Stimulated activated CD8-positive, alpha-beta memory T cell treated with anti-CD3 and anti-CD28 coated beads, Interleukin-12 subunit alpha, Interleukin-12 subunit beta, amount 100 ng/mL, for 24 hours (primary cell): ENCODE data around the gene RASAL2.

Experiments
- DNase-seq: peaks from one replicate; pipeline ENCODE4 v3.0.0-alpha.2; 2020; ENCODE audit errors: extremely low read depth

RASAL2 gene

DNA sequence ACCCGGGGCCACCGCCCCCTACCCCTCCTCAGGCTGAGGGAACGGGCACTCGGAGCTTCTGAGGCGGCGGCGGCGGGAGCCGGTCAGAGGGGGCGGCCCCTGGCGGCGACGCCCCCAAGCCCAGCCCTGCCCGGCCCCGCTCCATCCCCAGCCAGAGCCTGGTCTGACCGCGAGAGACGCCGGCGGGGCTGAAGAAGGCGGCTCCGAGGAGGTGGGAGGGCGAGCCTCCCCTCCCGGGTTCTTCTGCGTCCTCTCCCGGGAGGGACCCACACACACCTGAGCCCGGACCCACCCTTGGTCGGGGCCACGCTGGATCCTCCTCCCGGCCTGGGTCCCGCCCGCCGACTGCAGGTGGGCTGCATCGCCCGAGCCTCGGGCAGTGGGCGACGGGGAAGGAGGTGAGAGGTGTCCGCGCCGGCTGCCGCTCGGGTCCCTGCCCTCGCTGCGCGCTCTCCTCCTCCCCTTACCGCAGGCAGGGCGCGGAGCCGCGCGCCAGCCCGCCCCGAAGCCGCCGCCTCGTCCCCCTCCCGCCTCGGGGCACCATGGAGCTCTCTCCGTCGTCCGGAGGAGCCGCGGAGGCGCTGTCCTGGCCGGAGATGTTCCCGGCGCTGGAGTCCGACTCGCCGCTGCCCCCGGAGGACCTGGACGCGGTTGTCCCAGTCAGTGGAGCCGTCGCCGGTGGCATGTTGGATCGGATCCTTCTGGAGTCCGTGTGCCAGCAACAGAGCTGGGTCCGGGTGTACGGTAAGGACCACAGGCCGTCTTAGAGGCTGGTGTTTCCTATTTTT, at the start of gene RASAL2:
Gene RASAL2, plus strand, starts transcription at position 154 of the 788 bp plus-strand sequence. Its CDS starts 389 bp downstream, at position 543.
- no peak for DNase-seq

DNA sequence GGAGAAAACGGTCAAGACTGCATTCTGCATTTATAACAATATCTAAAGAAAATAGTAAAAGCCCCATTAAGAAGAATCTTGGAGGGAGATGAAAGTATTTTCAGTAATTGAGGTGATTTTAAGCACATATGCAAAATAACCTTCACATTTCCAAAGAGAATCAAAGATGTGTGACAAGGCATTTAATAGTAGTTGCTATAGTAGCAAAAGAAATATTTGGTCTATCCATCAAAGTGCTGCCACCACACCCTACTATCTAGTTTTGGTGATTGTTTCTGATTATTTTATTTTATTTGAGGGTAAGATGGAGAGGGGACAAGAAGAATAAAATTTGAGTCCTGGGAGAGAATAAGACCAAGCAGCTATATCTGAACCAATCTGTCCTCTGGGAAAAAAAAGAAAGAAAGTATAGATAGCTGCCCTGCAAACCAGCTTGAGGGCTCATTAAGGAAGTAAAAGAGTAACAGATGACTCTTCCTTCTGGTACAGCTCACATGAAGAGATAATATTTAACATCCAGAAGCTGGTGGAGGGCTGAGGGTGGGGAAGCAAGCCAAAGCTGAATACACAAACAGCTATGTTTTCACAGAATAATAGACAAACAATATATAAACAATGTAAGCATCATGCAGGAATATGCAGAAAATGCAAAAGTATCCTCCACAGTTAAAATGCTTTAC, 47.2 kb upstream of the RASAL2 start:
- no peak for DNase-seq

DNA sequence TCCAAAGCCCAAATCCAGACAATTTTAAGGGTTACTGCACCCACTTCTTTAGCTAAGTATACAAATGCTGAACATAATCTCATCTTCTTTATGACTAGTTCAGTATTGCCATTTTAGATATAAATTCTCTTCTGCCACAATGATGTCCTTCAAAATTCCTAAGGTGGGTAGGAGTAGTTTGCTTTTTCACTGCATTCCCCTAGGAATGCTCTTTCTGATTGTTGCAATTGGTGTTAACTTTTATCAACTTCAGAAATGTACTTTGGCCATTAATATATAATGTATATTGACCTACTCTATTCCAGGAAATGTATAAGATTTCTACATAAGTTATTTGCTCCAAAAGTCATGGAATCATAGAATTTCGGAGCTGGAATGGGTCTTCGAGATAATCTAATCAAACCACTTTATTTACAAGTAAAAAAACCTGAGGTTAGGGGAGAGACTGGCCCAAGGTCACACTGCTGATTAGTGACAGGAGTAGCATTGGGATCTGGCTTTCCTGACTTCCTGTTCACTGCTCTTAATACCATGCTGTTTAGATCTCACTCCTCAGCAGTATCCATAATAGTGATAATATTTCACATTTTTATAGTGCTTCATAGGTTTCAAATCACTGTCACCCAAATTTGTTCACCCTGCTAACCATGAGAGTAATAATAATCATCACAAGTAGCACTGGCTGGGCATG, 46.4 kb upstream of the RASAL2 start:
- no peak for DNase-seq

DNA sequence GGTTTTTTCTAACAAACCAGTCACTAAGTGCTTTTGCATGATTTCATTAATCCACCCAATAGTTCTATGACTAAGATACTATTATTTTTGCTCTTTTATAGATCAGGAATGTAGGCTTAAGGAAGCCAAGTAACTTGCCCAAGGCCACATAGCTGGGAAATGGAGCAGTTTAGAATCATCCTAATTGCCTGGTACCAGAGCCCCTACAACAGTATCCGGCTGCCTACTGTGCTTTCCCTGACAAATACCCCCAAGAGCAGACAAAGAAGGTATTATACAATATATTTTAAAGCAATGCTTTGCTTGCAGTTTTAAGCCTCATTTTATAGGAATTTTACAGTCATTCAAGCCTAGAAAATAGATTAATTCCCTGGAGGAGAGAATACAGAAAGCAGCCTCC, 45.5 kb upstream of the RASAL2 start:
- no peak for DNase-seq

DNA sequence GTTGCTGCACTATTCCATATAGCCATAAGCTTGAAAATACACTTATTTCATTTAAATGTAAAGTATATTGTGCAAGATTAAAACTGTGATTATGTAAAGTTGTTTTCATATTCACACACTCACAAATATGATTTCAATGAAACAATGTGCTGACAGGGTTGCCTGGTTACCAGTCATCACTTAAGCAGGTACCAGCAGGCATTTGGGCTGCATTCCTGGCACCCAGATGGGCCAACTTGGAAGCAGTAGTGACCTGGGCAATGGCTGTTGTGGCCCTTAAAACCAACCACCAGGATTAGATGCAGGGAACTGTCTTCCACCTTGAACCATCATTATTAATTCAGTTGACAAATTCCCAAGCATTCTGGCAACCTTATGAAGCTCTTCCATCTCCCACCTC, 45.0 kb upstream of the RASAL2 start:
- no peak for DNase-seq

DNA sequence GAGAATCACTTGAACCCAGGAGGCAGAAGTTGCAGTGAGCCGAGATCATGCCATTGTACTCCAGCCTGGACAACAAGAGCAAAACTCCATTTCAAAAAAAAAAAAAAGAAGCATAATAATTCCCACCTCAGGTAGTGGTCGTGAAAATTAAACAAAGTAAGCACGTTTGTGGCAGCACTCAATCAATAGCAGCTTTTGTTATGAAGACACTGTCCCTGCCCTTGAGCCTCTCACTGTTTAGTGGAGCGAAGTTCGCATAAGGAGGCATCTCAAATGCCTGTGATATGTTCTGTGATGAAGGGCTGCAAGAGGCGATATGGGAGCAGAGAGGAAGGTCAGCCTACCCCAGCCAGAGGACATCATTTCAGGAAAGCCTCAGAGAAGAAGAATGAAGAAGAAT, 43.8 kb upstream of the RASAL2 start:
- DNase-seq: no peak

DNA sequence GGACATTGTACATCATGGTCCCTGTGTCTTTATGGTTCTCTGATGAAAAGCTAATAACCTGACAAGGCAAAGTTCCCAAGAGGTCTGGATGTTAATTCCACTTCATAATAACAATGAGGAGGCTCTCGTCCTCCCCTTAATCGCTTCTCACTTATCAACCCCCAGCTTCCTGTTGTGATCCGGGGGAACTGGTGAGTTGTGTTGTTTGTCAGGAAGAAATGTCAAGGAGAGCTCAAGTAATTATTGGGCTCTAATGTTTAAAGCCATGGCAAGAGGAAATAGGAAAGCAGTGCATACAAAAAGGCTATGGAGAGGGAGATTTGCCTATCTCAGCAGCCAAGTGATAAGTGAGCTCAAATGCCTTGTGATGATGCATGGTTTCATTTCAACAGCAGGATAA, 42.8 kb upstream of the RASAL2 start:
- no peak for DNase-seq

DNA sequence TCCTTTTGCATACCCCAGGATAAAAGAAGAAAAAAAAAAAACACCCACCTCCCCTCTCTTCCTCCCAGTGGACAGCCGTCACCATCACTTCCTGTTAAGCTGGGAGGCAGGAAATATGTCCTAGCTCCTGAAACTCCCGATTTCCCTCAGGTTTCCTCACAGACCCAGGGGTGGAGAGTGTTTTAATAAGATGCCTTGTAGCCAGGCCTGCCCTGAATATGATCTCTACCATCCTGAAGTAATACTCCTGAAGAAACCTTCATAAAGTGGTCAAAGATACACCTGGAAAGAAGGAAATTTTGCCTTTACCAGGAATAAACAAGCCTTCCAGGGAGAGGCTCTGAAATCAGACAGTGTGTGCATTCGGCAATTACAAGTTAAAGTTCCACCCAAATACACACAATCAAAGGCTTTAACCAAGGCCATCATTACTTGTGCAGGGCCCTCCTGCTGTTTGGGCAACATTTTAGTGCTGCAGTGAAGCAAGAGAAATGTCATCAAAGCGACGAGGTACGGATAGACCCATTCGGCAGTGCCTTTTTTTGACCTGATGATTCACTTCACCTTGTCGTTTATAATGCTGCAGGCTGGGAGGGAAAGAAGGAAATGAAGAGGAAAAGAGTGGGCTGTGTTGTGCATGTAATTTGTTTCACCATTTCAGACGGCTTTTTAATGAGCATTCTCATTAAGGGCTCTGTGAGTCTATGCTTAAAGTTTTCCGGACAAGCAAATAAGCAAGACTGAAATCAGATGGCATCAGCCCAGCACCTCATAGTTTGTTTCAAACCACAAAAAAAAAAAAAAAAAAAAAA, 41.0 kb upstream of the RASAL2 start:
- DNase-seq: no peak

DNA sequence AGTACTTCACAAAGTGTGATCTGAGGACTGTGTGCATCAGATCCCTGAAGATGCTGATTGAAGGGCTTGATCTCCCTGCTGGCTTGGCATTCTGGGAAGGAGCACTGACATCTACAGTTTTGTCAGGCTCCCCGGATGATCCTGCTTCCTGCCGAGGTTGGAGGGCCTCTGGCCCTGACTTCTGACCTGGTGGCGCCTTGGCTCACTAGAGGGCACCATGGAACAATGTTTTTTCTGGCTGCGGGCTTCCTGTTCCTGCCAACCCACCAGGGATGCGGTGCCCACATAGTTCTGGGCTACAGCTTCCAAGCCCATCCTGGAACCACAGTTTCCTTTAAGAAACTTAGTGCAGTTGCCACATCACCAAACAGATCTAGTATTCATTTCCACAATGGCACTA, 38.8 kb upstream of the RASAL2 start:
- no peak for DNase-seq

DNA sequence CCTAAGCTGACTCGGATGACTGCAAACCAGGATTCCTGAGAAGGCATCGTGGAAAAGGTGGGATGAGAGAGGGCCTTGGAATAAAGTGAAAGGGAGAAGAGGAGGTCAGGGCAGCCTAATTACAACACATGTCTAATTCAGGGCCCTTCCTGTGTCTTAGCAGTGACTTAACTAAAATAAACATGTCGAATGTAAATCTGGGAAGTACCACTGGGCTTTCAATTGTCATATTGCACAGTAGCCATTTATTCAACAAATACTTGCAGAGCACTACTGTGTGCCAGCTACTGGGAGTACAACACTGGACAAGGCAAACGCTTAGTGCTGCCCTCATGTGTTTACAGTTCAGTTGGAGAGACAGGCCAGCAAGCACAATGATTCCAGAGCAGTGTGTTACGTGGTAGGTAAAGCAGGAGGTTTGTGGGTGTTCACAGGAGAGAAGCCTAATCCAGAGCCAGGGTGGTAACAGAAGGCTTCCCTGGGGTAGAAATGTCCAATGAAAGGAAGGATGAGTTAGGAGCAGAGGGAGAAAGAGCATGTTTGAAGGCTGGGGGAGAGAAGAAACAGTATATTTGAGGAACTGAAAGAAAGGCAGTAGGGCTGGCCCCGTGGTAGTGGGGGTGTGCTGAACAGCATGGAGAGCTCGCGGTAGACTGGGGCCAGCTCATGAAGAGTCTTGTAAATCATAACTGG, 38.0 kb upstream of the RASAL2 start:
- DNase-seq: no peak

DNA sequence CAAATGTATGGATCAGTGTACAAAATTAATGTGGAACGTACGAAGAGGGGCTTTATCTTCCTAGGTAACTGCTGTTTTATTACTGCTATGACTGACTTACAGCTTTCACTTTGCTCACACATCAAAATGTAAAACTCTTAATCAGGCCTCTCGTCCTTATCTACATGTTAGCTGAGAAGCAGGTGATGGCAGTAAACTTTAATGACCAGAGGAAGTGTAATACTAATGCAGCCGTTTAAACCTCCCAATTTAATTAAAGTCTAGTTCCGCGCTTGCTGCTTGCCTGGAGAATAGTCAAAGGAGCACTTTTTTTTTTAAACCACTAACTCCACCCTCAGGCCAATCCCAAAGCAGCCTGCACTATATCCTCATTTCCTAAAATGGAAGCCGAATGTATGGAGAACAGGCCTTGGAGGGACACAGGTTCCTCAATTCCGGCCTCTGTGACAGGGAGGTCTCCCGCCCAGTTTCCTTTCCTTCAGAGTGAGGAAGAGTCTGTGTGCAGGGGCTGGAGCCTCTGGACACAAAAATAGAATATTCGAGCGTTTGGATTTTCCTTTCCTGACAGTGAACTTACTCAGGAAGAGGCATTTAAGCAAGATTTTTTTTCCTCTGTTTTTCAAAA, 36.7 kb upstream of the RASAL2 start:
- DNase-seq: no peak

DNA sequence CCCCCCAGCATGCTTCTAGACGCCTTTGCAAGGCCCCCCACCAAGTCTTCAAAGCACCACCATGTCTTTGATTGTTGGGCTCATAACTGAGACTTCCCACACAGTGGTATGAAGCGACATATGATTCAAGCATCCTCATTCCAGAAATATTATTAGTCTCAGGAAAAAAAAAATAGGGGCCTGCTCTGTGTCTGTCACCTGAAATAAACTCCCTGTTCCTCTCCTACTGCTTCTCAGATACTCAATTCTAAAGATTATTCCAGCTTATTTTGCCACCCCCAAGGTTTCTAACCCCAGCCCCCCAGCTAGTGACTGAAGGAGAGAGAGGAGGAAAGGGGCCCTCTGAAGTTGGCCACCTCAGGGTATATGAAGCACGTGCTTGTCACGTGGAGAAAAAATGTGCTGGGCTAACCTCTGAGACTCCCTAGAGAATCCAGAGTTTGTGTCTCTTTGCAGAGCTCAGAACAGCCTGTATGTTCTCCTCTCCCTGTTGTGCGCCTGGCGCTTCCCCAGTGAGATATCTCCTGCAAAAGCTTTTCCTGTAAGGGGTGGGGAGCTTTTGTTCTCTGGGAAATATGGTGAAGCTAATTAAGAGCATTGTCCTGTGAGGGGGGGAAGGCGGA, 35.9 kb upstream of the RASAL2 start:
- no peak for DNase-seq

DNA sequence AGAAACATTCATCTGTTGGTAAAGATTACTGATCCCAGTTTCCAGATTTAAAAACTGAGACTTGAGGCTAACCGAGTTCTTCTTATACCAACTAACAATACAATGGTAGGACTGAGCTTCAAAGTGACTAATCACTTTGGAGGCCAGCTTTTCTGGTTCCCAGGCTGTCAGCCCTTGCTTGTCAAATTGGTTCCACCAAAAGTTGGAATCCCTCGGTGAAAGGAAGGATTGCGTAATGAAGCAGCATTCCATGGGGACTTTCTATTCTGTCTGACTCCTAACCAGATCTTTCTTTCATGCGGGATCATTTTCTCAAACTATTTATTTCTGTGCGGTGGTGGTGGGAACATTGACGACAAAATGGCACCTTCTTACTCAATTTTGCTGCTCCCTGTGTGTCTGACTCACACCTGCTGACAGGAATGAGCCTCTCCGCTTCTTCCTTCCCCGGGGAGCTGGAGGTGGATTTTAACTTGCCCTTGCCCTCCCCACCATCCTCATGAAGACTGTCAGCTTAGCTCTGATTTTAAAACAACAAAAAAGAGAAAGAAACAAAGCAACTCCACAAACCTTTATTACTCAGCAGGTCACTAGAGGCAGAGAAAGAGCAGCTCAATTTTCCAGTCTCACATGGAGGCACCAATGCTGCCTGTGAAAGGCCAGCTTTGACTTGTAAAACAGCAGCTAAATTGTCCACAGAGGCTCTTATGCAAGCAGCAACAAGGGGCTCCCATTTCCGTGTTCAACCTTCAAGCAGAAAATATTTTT, 32.9 kb upstream of the RASAL2 start:
- DNase-seq: no peak

DNA sequence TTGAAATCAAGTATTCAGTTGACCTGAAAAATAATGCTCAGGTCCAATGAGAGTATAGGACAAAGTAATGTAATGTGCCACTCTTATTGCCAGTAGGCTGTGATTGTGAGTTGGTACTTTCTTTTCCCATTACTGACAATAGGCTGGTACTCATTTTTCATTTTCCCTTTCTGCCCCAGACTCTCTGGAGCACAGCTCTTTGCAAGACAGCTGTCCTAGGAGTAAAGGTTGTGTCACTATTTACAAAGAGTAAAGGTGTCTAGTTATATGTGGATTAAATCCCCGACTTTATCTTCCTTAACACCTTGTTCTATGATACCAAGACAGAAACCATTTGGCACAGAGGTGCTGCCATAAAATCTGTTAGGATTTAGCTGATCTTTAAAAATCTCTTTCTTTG, 32.3 kb upstream of the RASAL2 start:
- no peak for DNase-seq

DNA sequence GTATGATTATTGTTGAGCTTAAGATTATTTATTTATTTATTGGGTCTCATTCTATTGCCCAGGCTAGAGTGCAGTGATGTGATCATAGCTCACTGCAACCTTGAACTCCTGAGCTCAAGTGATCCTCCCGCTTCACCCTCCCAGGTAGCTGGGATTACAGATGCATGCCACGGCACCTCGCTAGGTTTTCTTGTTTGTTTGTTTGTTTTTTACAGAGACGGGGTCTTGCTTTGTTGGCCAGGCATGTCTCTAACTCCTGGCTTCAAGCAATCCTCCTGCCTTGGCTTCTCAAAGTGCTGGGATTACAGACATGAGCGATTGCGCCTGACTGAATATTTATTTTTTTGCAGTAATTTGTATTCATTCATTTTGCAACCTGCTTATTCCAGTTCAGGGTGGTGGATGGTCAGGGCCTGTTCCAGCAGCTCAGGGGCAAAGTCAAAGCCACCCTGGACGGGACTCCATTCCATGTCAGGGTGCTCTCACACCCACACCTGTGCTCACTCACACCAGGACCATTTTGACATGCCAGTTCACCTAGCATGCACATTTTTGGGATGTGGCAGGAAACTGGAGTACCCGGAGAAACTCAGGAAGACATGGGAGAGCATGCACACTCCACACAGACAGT, 29.6 kb upstream of the RASAL2 start:
- DNase-seq: no peak

DNA sequence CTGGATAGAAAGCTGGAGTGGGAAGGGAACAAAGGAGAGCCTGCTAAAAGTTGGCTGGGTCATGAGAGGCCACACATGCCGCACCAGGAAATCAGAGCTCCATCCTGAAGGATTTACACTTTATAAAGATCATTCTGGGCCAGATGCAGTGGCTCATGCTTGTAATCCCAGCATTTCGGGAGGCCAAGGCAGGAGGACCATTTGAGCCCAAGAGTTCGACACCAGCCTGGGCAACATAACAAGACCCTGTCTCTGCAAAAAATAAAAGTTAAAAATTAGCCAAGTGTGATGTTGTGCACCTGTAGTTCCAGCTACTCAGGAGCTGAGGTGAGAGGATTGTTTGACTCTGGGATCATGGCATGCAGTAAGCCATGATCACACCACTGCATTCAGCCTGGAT, 28.7 kb upstream of the RASAL2 start:
- DNase-seq: no peak

DNA sequence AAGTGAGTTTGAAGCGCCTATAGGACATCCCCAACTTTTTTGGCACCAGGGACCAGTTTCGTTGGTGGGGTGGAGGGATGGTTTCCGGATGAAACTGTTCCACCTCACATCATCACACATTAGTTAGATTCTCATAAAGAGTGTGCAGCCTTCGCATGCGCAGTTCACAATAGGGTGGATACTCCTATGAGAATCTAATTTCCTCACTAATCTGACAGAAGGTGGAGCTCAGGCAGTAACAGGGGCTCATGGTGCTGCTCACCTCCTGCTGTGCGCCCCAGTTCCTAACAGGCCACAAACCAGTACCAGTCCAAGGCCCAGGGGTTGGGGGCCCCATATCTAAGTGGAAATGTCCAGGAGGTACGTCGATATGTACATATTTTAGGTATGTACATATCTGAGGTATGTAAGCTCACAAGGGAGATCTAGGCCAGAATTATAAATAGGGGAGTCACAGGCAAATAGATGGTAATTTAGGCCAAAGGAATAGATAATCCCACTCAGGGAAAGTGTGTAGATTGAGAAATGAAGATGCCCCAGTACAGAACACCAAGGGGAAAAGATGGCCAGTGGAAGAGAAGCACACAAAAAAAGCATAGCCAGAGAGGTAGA, 27.5 kb upstream of the RASAL2 start:
- DNase-seq: no peak

DNA sequence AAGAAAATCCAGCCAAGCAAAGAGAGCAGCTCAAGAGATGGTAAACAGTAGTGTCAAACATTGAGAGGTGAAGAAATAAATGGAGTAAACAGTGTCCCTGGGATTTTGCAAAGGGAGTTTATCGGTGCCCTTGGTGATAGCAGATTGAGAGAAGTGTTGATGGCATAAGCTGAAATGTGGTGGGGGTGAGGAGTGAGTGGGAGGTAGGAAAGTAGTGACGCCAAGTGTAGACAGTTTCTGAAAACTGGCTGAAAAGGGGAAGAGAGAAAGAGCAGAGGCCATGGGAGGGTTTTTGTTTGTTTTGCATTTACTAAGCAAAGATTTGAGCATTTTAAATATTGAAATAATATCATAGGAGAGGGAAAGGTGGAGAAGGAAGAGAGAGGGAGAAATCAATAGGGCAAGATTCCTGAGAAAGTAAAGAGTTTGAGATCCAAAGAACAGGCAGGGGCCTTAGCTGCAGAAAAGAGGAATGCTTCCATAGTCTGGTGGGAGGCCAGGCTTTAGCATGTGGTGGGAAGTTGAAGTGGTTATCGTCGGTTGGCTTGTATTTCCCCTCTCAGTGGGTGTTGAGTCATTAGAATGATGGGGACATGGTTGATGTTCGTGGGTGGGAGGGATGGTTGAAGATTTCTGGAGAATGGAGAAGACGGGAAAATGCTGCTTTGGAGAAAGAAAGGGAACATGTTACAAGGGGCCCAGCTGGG, 26.8 kb upstream of the RASAL2 start:
- no peak for DNase-seq
